Neural crest cell (in vitro differentiated cells): ENCODE measurements around the gene PEAK3. TPM values are rescaled to one million over a fixed set of nuclear protein-coding genes. Genes with fewer than 3 reads are reported as not detected.

Experiments used
- DNase-seq: peaks from one replicate; pipeline ENCODE4 v3.0.0; 2021; ENCODE audit warnings: low read depth, mixed read lengths, low spot score
- H3K27ac Mint-ChIP-seq: one replicate; pipeline ENCODE4 v1.8.0; 2021; ENCODE audit warnings: mild to moderate bottlenecking, mixed read lengths; ENCODE audit not compliant: unreplicated experiment
- H3K27me3 Mint-ChIP-seq: 2 replicates; pipeline ENCODE4 v1.8.0; 2021; ENCODE audit warnings: low read depth, mild to moderate bottlenecking, mixed read lengths
- H3K36me3 Mint-ChIP-seq: 2 replicates; pipeline ENCODE4 v1.8.0; 2021; ENCODE audit warnings: low read depth, mild to moderate bottlenecking, mixed read lengths
- H3K4me1 Mint-ChIP-seq: 2 replicates; pipeline ENCODE4 v1.8.0; 2021; ENCODE audit warnings: mixed read lengths
- H3K4me3 Mint-ChIP-seq: one replicate; pipeline ENCODE4 v1.8.0; 2021; ENCODE audit warnings: mild to moderate bottlenecking, mixed read lengths
- H3K9me3 Mint-ChIP-seq: 2 replicates; pipeline ENCODE4 v1.8.0; 2021; ENCODE audit warnings: mixed read lengths
- total RNA-seq: library from RNA; stranded (reverse); gene quantifications from 2 replicates; pipeline ENCODE4 v1.2.1, GENCODE V29; 2021
- TF ChIP-seq, protein P1 (sequence below): fragments of 200-600 bp; sonication (generic); conservative IDR thresholded peaks from 2 replicates; pipeline ENCODE4 v1.5.0; 2021; ENCODE audit warnings: antibody characterized with exemption, mild to moderate bottlenecking

PEAK3 gene
- total RNA-seq, 1 donor from 2014 or later = not detected

GRCh38 chr19:2324220-2324948, 42.4 kb upstream of the PEAK3 start:
- TF ChIP-seq, protein P1, sequence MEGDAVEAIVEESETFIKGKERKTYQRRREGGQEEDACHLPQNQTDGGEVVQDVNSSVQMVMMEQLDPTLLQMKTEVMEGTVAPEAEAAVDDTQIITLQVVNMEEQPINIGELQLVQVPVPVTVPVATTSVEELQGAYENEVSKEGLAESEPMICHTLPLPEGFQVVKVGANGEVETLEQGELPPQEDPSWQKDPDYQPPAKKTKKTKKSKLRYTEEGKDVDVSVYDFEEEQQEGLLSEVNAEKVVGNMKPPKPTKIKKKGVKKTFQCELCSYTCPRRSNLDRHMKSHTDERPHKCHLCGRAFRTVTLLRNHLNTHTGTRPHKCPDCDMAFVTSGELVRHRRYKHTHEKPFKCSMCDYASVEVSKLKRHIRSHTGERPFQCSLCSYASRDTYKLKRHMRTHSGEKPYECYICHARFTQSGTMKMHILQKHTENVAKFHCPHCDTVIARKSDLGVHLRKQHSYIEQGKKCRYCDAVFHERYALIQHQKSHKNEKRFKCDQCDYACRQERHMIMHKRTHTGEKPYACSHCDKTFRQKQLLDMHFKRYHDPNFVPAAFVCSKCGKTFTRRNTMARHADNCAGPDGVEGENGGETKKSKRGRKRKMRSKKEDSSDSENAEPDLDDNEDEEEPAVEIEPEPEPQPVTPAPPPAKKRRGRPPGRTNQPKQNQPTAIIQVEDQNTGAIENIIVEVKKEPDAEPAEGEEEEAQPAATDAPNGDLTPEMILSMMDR = no peak
- Mint-ChIP-seq H3K4me1 (peaks cover 22% of the 10 kb centered on the region), H3K9me3 (no peaks in the 10 kb centered on the region), H3K36me3 (no peaks in the 10 kb centered on the region), H3K27ac (no peak overlapping the region), H3K27me3 (peaks cover under 1% of the 10 kb centered on the region), H3K4me3 (peak overlapping the region; percentile 61)
- no peak for DNase-seq

DNA sequence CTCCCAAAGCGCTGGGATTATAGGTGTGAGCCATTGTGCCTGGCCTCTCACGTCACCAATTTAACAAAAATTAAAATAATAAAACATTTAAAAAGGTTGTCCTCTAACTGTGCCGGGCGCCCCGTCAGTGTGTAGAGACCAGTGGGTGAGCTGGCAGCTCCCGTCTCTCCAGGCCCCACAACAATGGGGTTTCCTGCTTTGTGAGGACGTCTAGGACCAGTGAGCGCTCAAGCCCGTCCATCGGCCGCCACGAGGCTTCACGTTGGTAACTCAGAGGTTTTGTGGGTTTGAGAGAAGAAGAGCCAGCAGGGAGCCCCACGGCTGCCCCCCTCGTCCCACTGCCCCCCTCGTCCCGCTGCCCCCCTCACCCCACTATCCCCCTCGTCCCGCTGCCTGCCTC, 41.7 kb upstream of the PEAK3 start:
- Mint-ChIP-seq H3K27me3 (no peaks in the 10 kb centered on the region), H3K4me1 (peaks cover 18% of the 10 kb centered on the region), H3K27ac (no peak overlapping the region), H3K36me3 (no peaks in the 10 kb centered on the region), H3K9me3 (no peaks in the 10 kb centered on the region), H3K4me3 (no peak overlapping the region)
- no peak for DNase-seq
- TF ChIP-seq, protein P1 = no peak

DNA sequence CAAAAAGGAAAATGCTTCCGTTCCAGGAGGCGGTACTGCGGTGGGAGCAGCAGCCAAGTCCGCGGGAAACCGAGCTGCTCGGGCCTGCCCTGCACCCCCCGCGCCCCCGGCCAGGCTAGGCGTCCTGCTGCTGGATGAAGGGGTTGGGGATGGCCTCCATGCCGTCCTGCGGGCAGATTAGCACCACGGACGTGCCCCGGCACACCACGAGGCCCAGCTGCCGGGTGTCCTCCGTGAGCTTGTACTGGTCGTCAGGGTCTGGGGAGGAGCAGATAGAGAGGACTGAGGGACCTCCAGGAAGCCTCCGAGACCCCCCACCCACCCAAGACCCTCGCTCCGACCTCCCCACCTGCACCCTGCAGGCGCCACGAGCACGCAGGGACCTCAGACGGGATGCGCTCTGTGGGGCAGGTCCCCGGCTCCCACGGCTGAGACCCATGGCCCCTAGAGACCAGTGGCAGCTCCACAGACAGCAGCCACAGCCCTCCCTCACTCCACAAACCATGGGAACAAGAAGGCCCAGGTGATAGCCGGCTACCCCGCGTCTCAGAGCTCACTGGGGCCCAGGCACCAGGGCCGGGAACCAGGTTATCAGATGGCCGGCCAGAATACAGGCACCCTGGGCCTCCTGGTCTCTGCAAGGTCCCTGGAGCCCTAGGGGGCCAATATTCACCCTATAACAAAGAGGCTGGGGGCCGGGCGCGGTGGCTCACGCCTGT, 39.7 kb upstream of the PEAK3 start:
- H3K9me3 Mint-ChIP-seq = no peaks in the 10 kb centered on the region
- TF ChIP-seq, protein P1 = no peak

DNA sequence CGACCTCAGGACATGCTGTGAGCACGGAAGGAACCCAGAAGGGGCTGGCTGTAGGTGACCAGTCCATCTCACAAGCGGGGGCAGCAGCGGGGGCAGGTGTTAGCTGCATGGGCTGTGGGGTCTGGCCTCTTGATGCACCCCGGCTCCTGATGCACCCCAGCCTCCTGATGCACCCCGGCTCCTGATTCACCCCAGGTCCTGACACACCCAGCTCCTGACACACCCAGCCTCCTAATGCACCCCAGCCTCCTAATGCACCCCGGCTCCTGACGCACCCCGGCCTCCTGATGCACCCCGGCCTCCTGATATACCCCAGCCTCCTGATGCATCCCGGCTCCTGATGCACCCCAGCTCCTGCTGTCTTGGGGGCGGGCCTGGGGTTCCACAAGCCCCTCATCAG, 39.0 kb upstream of the PEAK3 start:
- peaks cover under 1% of the 10 kb centered on the region for H3K27me3 Mint-ChIP-seq
- TF ChIP-seq, protein P1 = no peak
- peaks cover 2% of the 10 kb centered on the region for H3K4me1 Mint-ChIP-seq
- no peak overlapping the region for H3K27ac Mint-ChIP-seq
- no peak overlapping the region for H3K4me3 Mint-ChIP-seq
- no peak for DNase-seq
- no peaks in the 10 kb centered on the region for H3K9me3 Mint-ChIP-seq
- H3K36me3 Mint-ChIP-seq = no peaks in the 10 kb centered on the region

More for the DNA sequence above, 39.7 kb upstream of the PEAK3 start:
- Mint-ChIP-seq H3K27ac (no peak overlapping the region), H3K36me3 (no peaks in the 10 kb centered on the region), H3K4me1 (peaks cover 2% of the 10 kb centered on the region), H3K4me3 (no peak overlapping the region), H3K27me3 (no peaks in the 10 kb centered on the region)
- no peak for DNase-seq

- no peak overlapping the region for H3K27ac Mint-ChIP-seq
- no peak for DNase-seq
- peaks cover 5% of the 10 kb centered on the region for H3K4me1 Mint-ChIP-seq
- peaks cover 2% of the 10 kb centered on the region for H3K9me3 Mint-ChIP-seq
- peaks cover 1% of the 10 kb centered on the region for H3K36me3 Mint-ChIP-seq
- H3K4me3 Mint-ChIP-seq = no peak overlapping the region
- TF ChIP-seq, protein P1 = no peak
- H3K27me3 Mint-ChIP-seq = peaks cover 5% of the 10 kb centered on the region
These were observed 38.1 kb upstream of the PEAK3 start for GRCh38 chr19:2320049-2320448.
